GM23338 (cell line): ENCODE measurements around the gene DCAF6.

ENCODE experiments used
- CREB1 ChIP-seq: fragments of 250-450 bp; sonication (Bioruptor Pico); IDR thresholded peaks from 2 replicates; pipeline ENCODE4 v1.5.0; 2020; ENCODE audit warnings: low read depth, mild to moderate bottlenecking, moderate library complexity
- EZH2 ChIP-seq: fragments of 200-600 bp; sonication (generic); IDR thresholded peaks from one replicate; pipeline ENCODE4 v1.8.0; 2017; ENCODE audit warnings: antibody characterized with exemption, mild to moderate bottlenecking, low read depth; ENCODE audit not compliant: unreplicated experiment
- EZH2phosphoT487 ChIP-seq: fragments of 200-600 bp; sonication (generic); IDR thresholded peaks from one replicate; pipeline ENCODE4 v1.8.1; 2018; ENCODE audit warnings: antibody characterized with exemption; ENCODE audit not compliant: unreplicated experiment
- JUNB ChIP-seq: IDR thresholded peaks from one replicate; pipeline ENCODE4 v1.6.1; 2016; ENCODE audit warnings: antibody characterized with exemption; ENCODE audit not compliant: unreplicated experiment
- NANOG ChIP-seq: IDR thresholded peaks from 2 replicates; pipeline ENCODE4 v1.6.1; 2016; ENCODE audit warnings: antibody characterized with exemption, borderline replicate concordance
- POLR2AphosphoS5 ChIP-seq: IDR thresholded peaks from 2 replicates; pipeline ENCODE4 v1.6.1; 2016; ENCODE audit warnings: antibody characterized with exemption, low read depth
- REST ChIP-seq: IDR thresholded peaks from one replicate; pipeline ENCODE4 v1.6.1; 2018; ENCODE audit warnings: antibody characterized with exemption; ENCODE audit not compliant: unreplicated experiment
- STAT1 ChIP-seq: IDR thresholded peaks from one replicate; pipeline ENCODE4 v1.6.1; 2016; ENCODE audit warnings: antibody characterized with exemption; ENCODE audit not compliant: unreplicated experiment
- TF ChIP-seq, protein P1 (sequence below), 2 experiments: fragments of 200-600 bp in 1 of 2; sonication (generic) in 1 of 2; conservative IDR thresholded peaks; 2 replicates each; pipeline versions ENCODE4 v1.5.1 to v1.6.1; 2016 to 2017; ENCODE audit warnings: antibody characterized with exemption in 2 of 2, low read depth in 2 of 2, mild to moderate bottlenecking in 2 of 2, moderate library complexity in 1 of 2

DNA sequence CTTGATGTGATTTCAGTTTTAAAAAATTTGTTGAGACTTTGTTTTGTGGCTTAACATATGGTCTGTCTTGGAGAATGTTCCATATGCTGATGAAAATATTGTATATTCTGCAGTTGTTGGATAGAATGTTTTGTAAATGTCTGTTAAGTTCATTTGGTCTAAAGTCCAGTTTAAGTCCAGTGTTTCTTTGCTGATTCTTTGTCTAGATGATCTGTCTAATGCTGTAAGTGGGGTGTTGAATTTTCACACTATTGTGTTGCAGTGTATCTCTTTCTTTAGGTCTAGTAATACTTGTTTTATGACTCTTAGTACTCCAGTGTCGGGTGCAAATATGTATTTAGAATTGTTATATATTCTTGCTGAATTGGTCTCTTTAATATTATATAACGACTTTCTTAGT, 11.2 kb downstream of the DCAF6 start:
- TF ChIP-seq, protein P1, sequence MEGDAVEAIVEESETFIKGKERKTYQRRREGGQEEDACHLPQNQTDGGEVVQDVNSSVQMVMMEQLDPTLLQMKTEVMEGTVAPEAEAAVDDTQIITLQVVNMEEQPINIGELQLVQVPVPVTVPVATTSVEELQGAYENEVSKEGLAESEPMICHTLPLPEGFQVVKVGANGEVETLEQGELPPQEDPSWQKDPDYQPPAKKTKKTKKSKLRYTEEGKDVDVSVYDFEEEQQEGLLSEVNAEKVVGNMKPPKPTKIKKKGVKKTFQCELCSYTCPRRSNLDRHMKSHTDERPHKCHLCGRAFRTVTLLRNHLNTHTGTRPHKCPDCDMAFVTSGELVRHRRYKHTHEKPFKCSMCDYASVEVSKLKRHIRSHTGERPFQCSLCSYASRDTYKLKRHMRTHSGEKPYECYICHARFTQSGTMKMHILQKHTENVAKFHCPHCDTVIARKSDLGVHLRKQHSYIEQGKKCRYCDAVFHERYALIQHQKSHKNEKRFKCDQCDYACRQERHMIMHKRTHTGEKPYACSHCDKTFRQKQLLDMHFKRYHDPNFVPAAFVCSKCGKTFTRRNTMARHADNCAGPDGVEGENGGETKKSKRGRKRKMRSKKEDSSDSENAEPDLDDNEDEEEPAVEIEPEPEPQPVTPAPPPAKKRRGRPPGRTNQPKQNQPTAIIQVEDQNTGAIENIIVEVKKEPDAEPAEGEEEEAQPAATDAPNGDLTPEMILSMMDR (conservative IDR thresholded peaks at IDR 0.05; ENCODE audit: low read depth in 2 of 2): no peak
- TF ChIP-seq POLR2AphosphoS5: no peak
- TF ChIP-seq EZH2: no peak
- TF ChIP-seq STAT1: no peak
- no peak for TF ChIP-seq EZH2phosphoT487
- TF ChIP-seq REST: no peak
- TF ChIP-seq NANOG: no peak
- no peak for TF ChIP-seq JUNB
- TF ChIP-seq CREB1 (CRISPR knock-in tag): no peak
